NCI-H1436 (cell line): ENCODE measurements around the gene MED27.

ENCODE experiments used
- DNase-seq: peaks from one replicate; lab custom pipeline; 2025; lab: John Stamatoyannopoulos, UW

The MED27 gene

DNA sequence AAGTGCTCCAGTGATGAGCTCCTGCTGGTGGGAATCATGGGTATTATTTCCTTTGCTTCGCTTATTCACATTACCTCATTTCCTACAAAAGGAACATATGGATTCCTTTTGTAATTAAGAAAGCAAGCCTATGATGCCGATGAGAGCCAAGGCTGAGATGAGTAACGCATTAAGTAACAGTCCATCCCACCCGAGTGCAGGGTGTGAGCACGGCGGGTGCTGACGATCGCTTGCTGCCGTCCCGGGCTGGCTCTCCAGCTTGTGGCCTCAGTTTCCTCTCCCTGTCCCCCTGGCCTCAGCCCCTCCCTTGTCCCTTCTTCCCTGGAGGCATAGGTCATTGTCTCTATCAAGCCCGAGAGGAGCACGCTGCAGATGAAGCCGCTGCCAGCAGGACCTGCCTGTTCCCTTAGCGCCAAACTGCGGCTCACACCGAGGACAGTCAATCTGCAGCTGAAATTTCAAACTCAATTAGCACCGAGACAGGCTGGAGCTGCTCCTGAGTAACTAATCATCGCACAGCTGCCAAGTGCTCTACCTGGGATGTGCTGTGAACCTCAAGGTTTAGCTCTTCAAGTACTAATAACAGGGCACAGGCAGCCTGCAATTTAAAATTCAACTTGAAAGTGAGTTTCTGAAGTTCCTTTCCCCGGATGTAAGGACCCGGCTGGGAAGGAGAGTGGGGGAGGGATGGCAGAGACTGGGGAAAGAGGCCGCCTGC is 224.6 kb downstream of the MED27 start:
- DNase-seq: peak; percentile 23

DNA sequence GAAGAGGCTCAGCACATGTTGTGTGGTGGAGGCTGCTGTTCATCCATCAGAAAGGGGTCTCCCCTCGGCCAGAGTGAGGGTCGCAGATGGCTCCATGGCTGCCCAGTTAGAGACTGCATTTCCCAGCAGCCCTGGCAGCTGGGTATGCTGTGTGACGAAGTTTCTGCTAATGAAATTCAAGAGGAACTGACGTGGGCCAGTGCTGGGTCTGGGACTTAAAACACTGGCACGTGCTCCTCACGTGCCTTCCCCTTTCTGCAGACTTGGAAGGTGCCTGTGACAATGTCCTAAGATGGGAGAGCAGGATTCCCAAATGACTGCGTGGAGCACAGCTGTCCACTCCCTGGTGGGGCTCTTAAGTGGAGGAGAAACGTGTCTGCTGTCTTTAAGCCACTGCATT is 225.3 kb downstream of the MED27 start:
- DNase-seq: no peak

GRCh38 chr9:131853434-131853833 is 226.2 kb downstream of the MED27 start:
- DNase-seq: no peak

- DNase-seq: no peak
These were observed 228.3 kb downstream of the MED27 start for GRCh38 chr9:131851414-131851813.

DNA sequence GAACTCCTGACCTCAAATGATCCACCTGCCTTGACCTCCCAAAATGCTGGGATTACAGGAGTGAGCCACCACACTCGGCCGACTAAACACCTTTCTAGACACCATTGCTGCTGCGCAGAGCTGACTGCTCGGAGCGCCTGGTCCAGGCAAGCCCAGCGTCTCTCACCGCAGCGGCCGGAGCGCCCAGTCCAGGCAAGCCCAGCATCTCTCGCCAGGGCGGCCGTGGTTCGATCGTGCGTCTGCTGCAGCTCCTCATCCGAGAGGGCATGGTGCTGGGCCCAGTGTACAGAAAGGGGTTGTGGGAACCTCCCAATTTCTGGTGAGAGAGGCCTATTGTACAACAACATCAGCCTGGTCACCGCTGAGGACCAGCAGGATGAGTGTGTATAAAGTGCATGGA is 230.3 kb downstream of the MED27 start:
- DNase-seq: no peak

DNA sequence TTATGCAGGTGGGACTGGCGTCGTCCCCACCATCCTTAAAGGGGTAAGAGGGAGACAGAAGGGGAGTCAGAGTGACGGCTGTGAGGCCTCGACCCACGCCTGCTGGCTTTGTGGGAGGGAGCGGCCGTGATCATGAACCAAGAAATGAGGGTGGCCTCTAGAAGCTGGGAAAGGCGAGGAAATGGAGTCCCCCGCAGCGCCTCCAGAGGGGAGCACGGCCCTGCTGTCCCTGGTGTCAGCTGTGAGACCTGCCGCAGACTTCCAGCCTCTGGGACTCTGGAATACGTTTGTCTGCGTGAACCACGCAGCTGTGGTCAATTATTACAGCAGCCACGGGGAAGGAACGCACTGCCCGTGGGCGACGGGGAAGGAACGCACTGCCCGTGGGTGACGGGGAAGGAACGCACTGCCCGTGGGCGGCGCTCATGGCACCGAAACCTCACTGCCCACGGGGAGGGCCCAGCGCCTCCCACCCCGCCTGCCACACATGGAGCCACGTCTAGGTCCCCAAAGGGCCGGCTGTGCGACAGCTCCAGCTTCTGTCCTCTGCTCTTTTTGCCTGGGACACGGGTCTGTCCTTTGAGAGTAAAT is 231.0 kb downstream of the MED27 start:
- DNase-seq: no peak

DNA sequence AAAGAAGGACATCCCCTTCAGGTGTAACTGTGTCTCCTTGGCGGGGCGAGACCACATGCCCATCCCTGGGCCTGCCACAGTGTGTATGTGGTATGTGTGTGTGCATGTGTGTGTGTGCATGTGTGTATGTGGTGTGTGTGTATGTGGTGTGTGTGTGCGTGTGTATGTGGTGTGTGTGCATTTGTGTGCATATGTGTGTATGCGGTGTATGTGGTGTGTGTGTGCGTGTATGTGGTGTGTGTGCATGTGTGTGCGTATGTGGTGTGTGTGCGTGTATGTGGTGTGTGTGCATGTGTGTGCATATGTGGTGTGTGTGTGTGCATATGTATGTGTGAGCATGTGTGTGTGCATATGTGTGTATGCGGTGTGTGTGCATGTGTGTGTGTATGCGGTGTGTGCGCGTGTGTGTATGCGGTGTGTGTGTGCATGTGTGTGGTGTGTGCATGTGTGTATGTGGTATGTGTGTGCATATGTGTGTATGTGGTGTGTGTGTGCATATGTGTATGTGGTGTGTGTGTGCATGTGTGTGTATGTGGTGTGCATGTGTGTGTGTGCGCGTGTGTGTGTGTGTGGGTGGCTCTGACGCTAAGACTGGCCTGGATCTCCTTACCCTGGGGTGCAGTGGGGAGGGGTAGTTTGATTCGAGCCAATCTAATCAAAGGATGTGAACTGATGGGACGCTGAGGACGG is 231.9 kb downstream of the MED27 start:
- DNase-seq: no peak

- no peak for DNase-seq
These were observed 234.1 kb downstream of the MED27 start for GRCh38 chr9:131845305-131846298.

GRCh38 chr9:131844745-131845118 is 234.9 kb downstream of the MED27 start:
- no peak for DNase-seq

- no peak for DNase-seq
These were observed 235.5 kb downstream of the MED27 start for GRCh38 chr9:131843989-131844744.

- no peak for DNase-seq
These were observed 237.8 kb downstream of the MED27 start for GRCh38 chr9:131841765-131842318.

DNA sequence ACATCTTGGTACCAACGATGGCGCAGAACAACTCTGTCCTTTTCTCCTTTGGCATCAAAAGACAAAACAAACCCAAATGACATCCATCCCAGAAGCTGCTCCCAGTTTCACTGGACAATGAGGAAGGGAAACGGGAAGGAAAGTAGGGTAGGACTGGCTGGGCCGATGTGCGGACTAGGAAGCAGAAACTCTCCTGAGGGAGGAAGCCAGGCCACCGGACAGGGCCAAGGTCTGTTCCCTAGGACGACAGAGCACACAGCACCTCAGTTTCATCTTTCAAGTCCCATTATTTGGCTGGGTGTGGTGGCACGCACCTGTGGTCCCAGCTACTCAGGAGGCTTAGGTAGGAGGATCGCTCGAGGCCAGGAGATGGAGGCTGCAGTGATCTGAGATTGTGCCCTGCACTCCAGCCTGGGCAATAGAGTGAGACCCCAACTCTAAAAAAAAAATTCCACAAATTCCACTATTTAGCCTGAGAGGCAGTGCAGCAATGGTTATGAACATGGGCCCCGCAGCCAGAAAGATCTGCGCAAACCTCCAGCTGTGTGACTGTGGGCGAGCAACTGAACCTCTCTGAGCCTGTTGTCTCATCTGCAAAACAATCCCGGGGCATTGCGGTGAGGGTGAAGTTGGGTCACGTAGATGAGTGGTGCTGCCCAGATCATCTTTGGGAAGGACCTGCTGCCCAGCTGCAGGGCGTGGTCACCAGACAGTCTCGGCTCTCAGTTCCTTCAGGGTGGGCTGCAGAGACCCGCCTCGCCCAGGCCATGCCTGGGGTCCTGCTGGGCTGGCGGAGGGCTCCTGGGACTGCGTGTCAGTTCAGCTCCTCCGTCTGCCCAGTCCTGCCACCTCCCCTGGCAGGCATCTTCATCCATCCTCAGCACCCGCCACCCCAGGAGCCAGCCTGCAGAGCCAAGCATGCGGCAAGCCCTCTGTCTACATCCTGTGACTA is 238.6 kb downstream of the MED27 start:
- no peak for DNase-seq

GRCh38 chr9:131840220-131840619 is 239.4 kb downstream of the MED27 start:
- DNase-seq: no peak

GRCh38 chr9:131839281-131840084 is 240.2 kb downstream of the MED27 start:
- DNase-seq: no peak

DNA sequence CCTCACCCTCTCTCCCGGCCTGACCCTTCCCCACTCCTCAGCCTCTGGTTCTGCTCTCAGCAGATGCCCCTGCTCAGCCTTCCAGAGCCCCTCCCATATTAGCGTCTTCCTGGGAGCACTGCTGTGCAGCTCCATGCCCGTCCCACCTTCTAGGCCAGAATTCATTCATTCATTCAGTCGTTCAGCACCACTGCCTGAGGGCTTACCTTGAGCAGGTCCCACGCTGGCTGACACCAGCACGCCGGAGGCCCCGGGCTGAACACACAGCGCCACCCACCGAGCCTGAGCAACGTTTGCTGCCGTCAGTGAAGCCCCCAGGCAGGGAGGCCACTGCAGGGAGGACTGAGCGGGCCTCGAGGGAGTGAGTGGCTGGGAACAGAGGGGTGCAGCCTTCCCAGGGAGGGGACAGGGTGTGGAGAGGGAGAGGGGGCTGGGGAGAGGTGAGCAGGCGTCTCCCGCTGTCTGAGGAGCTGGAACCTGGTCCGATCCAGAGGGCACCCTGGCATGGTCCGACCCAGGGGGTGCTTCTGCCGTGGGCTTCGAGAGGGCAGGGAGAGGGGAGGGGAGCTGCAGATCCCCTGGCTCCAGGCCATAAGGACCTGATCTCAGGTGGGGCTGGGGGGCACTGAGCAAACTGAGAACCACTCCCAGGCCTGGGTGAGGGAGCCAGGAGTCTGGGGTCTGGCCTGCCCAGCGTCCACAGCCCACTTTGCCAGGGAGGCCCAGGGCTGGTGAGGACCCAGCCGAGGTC is 241.0 kb downstream of the MED27 start:
- DNase-seq: no peak

DNA sequence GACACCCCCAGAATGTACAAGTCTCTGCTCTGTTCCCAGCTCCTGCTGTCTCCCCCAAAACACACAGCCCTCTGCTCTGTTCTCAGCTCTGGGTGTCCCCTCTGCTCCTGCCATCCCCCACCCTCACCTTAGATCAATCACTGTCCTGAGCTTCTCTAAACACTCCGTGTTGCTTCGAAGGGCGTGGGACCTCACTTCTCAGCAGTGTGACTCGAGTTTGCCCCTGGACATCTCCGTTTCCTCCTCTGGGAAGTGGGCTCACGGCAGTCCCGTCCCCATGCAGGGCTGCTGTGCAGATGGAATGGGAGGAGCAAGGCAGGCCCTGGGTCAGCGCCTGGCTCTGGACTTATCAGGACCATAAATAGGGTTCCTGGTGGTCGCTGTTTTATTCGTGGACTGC is 241.8 kb downstream of the MED27 start:
- no peak for DNase-seq

DNA sequence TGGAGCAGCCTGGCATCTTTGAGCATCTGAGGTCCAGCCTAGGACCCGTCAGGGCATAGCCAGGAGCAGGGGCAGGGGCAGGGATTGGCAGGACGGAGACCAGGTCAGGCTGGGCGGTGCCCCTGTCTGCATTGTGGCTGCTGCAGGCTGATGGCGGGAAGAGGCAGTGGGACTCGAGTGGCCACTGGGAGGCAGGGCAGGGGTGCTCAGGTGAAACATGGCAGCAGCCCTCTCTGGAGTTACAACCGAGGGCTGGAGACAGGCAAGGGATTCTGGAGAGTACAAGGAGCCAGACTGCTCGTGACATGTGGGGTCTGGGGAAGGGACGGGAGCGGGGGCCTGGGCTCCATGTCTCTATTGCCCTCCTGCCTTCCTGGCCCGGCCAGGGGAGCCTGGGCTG is 242.4 kb downstream of the MED27 start:
- peak; percentile 15 for DNase-seq

- no peak for DNase-seq
These were observed 242.9 kb downstream of the MED27 start for GRCh38 chr9:131836607-131837315.
